Measurements from ENCODE around the gene DPYSL5. TPM values are rescaled to one million over a fixed set of nuclear protein-coding genes. Genes with fewer than 3 reads are reported as not detected.
"Not testable (repeated sequence)": the region's sequence is repeated elsewhere in the genome, so short reads cannot be mapped to it uniquely, and the experiment has no call there.

DPYSL5 gene
- total RNA-seq, 3 donors from 2014 or later: not detected

- TF ChIP-seq POLR2A (IDR thresholded peaks at IDR 0.05) (no peak), POLR2AphosphoS5 (IDR thresholded peaks at IDR 0.05) (no peak)
- TF ChIP-seq, protein P1, sequence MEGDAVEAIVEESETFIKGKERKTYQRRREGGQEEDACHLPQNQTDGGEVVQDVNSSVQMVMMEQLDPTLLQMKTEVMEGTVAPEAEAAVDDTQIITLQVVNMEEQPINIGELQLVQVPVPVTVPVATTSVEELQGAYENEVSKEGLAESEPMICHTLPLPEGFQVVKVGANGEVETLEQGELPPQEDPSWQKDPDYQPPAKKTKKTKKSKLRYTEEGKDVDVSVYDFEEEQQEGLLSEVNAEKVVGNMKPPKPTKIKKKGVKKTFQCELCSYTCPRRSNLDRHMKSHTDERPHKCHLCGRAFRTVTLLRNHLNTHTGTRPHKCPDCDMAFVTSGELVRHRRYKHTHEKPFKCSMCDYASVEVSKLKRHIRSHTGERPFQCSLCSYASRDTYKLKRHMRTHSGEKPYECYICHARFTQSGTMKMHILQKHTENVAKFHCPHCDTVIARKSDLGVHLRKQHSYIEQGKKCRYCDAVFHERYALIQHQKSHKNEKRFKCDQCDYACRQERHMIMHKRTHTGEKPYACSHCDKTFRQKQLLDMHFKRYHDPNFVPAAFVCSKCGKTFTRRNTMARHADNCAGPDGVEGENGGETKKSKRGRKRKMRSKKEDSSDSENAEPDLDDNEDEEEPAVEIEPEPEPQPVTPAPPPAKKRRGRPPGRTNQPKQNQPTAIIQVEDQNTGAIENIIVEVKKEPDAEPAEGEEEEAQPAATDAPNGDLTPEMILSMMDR (IDR thresholded peaks at IDR 0.05): no peak
- DNase-seq (ENCODE audit: low spot score in 2 of 2): no peak
- Histone ChIP-seq H3K27ac (no peak overlapping the region), H3K4me3 (no peak overlapping the region), H3K9me3 (no peaks in the 10 kb centered on the region), H3K27me3 (peaks cover 0 to 20% of the 10 kb centered on the region in 2 donors), H3K4me1 (no peaks in the 10 kb centered on the region), H3K36me3 (no peaks in the 10 kb centered on the region)
- intact Hi-C loops (cut with DNase I; ENCODE audit: low total_unique reads): no loop called here
Measured at GRCh38 chr2:26809211-26809610, 38.7 kb upstream of the DPYSL5 start.

- Histone ChIP-seq H3K4me1 (no peaks in the 10 kb centered on the region), H3K36me3 (no peaks in the 10 kb centered on the region), H3K27ac (no peak overlapping the region), H3K4me3 (no peak overlapping the region), H3K27me3 (peaks cover 0 to 20% of the 10 kb centered on the region in 2 donors), H3K9me3 (no peaks in the 10 kb centered on the region)
- no peak for DNase-seq (ENCODE audit: low spot score in 2 of 2)
- intact Hi-C loops (cut with DNase I; ENCODE audit: low total_unique reads): no loop called here
- TF ChIP-seq, protein P1 (IDR thresholded peaks at IDR 0.05): no peak
- TF ChIP-seq POLR2A (IDR thresholded peaks at IDR 0.05): no peak
- TF ChIP-seq POLR2AphosphoS5 (IDR thresholded peaks at IDR 0.05): no peak
Measured at GRCh38 chr2:26809876-26810577, 37.9 kb upstream of the DPYSL5 start.

DNA sequence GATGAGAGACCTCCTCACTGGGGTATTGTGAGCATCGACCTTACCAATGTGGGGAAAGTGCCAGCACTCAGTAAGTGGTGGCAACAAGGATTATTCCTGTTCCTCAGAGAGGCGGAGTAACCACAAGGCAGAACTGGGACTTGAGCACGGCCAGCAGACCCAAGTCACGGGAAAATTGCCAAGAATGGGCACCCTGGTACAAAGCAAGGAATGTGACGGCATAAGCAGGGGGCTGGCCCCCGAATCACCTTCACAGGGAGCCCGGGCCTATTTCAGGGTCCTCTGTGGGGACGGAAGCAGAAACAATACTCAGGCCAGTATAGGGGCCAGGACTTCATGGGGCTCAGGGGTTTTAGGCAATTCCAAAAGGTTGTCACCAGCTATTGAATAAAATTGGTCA lies 36.7 kb upstream of the DPYSL5 start:
- H3K27me3 ChIP-seq: peaks cover 0 to 20% of the 10 kb centered on the region in 2 donors
- H3K4me3 ChIP-seq: no peak overlapping the region
- H3K27ac ChIP-seq: no peak overlapping the region
- intact Hi-C loops (cut with DNase I; ENCODE audit: low total_unique reads): no loop called here
- no peak for DNase-seq (ENCODE audit: low spot score in 2 of 2)
- no peaks in the 10 kb centered on the region for H3K36me3 ChIP-seq
- H3K4me1 ChIP-seq: no peaks in the 10 kb centered on the region
- TF ChIP-seq POLR2AphosphoS5 (IDR thresholded peaks at IDR 0.05) (no peak), POLR2A (IDR thresholded peaks at IDR 0.05) (no peak)
- H3K9me3 ChIP-seq: no peaks in the 10 kb centered on the region

DNA sequence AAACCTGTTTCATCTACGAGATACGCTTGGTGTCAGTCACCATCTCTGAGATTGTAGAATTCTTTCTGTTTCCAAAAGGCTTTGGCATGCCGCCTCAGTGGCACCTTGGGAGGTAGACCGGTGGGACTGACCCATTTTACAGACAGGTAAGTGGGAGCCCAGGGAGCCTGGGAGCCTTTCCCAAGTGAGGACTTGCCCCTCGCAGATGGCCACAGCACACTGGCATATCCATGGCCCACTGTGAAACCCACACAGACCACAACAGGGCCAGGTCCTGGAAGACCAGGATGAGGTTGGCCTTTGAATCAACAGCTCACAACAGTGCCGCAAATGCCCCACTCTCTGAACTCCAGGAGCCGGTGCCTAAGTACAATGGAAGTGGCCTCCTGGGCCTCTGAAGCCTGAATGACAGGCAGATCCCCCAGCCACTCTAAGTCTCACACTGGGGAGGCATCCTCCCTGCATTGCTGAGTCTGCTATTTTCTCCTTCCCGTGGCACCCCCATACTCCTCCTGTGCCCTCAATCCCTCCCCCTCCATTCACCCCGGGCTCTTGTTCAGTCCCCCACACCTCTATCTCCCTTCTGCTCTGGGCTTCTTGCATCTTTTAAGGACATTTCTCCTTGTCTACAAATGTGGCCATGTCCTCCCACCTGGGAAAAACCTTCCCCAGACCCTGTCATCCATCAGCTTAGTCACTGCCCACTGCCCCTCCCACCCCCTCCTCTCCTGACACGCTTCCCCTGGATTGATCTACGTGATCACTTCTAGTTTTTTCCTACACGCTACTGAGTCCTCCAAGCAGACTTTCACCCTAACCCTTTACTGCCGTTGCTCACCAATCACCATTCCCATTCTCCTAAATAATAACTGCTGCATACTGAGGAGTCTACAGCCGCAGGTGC lies 35.9 kb upstream of the DPYSL5 start:
- intact Hi-C loops (cut with DNase I; ENCODE audit: low total_unique reads): no loop called here
- TF ChIP-seq, protein P1 (IDR thresholded peaks at IDR 0.05): no peak
- no peak for TF ChIP-seq POLR2AphosphoS5 (IDR thresholded peaks at IDR 0.05)
- TF ChIP-seq POLR2A (IDR thresholded peaks at IDR 0.05): no peak
- DNase-seq (ENCODE audit: low spot score in 2 of 2): no peak
- no peaks in the 10 kb centered on the region for H3K36me3 ChIP-seq
- peaks cover 0 to 24% of the 10 kb centered on the region in 2 donors for H3K27me3 ChIP-seq
- H3K27ac ChIP-seq: no peak overlapping the region
- no peaks in the 10 kb centered on the region for H3K4me1 ChIP-seq
- H3K4me3 ChIP-seq: no peak overlapping the region
- H3K9me3 ChIP-seq: no peaks in the 10 kb centered on the region

- TF ChIP-seq POLR2A (IDR thresholded peaks at IDR 0.05) (no peak), POLR2AphosphoS5 (IDR thresholded peaks at IDR 0.05) (no peak)
- TF ChIP-seq, protein P1 (IDR thresholded peaks at IDR 0.05): no peak
- Histone ChIP-seq H3K4me3 (no peak overlapping the region), H3K27me3 (peaks cover 0 to 24% of the 10 kb centered on the region in 2 donors), H3K4me1 (no peaks in the 10 kb centered on the region), H3K36me3 (no peaks in the 10 kb centered on the region), H3K27ac (no peak overlapping the region), H3K9me3 (no peaks in the 10 kb centered on the region)
- no peak for DNase-seq (ENCODE audit: low spot score in 2 of 2)
- intact Hi-C loops (cut with DNase I; ENCODE audit: low total_unique reads): no loop called here
Measured at GRCh38 chr2:26812731-26813130, 35.2 kb upstream of the DPYSL5 start.

- DNase-seq (ENCODE audit: low spot score in 2 of 2); H3K4me1 ChIP-seq; H3K36me3 ChIP-seq; H3K4me3 ChIP-seq; intact Hi-C loops (cut with DNase I; ENCODE audit: low total_unique reads); H3K27ac ChIP-seq; H3K9me3 ChIP-seq: not testable (repeated sequence)
- H3K27me3 ChIP-seq: peaks cover 0 to 24% of the 10 kb centered on the region in 2 donors
Measured at GRCh38 chr2:26814072-26814765, 33.7 kb upstream of the DPYSL5 start.
